ENCODE measurements around the gene TMEM82. TPM values are rescaled to one million over a fixed set of nuclear protein-coding genes. Genes with fewer than 3 reads are reported as not detected.

Gene TMEM82
- total and polyA plus RNA-seq, 4 experiments from 2014 or later, result not detected

DNA sequence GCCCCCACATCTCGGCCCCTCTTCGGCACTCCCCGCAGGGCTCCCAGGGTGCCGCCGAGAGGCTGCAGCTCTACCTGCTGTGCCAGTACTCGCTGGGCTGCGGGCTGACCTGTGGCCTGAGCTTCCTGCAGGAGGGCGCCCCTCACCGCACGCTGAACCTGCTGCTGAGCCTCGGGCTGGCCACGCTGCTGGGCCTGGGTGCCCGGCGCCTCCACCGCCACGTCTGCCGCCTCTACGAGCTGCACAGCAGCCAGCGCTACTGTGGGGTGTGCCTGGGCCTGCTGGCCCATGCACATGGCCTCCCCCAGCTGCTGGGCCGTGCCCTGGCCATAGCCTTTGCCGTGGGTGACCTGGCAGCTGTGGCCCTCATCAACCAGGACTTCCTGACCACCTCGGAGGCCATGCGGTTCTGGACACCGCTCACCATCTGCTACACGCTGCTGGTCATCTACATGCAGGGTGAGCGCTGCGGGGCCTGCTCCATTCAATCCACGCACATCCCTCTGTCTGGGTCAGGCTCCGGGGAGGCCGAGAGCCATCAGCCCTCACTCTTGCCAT, 1.9 kb downstream of the TMEM82 start:
- DNase-seq, result no peak
- Mint-ChIP-seq H3K4me1 (peaks cover 5 to 6% (median 6%) of the 10 kb centered on the region in 4 donors), H3K27me3 (no peaks in the 10 kb centered on the region), H3K27ac (no peak overlapping the region), H3K9me3 (no peaks in the 10 kb centered on the region), H3K4me3 (no peak overlapping the region), H3K36me3 (no peaks in the 10 kb centered on the region)
- ChIA-PET POLR2A (ENCODE audit: partially characterized antibody) (no interaction called here), CTCF (ENCODE audit: partially characterized antibody) (no interaction called here)
- intact Hi-C loops (cut with micrococcal nuclease), result no loop called here
- H3K4me3 ChIP-seq (ENCODE audit: low read length in 2 of 2), result no peak overlapping the region
- no peaks in the 10 kb centered on the region for H3K27me3 ChIP-seq (ENCODE audit: insufficient read depth, low read length)
- H3K36me3 ChIP-seq (ENCODE audit: insufficient read depth, low read length), result no peaks in the 10 kb centered on the region
- no peak overlapping the region for H3K27ac ChIP-seq (ENCODE audit: low read depth, low read length)
- peaks cover 7% of the 10 kb centered on the region for H3K4me1 ChIP-seq (ENCODE audit: insufficient read depth, low read length)
- H3K9me3 ChIP-seq (ENCODE audit: control insufficient read depth in 1 of 2, low read length in 2 of 2), result no peaks in the 10 kb centered on the region

- Histone ChIP-seq H3K4me1 (ENCODE audit: insufficient read depth, low read length) (no peaks in the 10 kb centered on the region), H3K9me3 (ENCODE audit: control insufficient read depth in 1 of 2, low read length in 2 of 2) (no peaks in the 10 kb centered on the region), H3K36me3 (ENCODE audit: insufficient read depth, low read length) (no peaks in the 10 kb centered on the region), H3K27ac (ENCODE audit: low read depth, low read length) (no peak overlapping the region), H3K4me3 (ENCODE audit: low read length in 2 of 2) (no peak overlapping the region), H3K27me3 (ENCODE audit: insufficient read depth, low read length) (no peaks in the 10 kb centered on the region)
- Mint-ChIP-seq H3K9me3 (no peaks in the 10 kb centered on the region), H3K27ac (no peak overlapping the region), H3K27me3 (no peaks in the 10 kb centered on the region), H3K36me3 (no peaks in the 10 kb centered on the region), H3K4me1 (no peaks in the 10 kb centered on the region), H3K4me3 (no peak overlapping the region)
- CTCF ChIA-PET (ENCODE audit: partially characterized antibody), result interaction anchor here (1.0 kb wide), 1 partner anchor 9 kb away, joined by 4 read pairs; no protein-coding TSS in a partner anchor
- intact Hi-C loops (cut with micrococcal nuclease), result no loop called here
- DNase-seq, result no peak
- POLR2A ChIA-PET (ENCODE audit: partially characterized antibody), result no interaction called here
These were observed 5.1 kb downstream of the TMEM82 start for GRCh38 chr1:15747378-15747777.

DNA sequence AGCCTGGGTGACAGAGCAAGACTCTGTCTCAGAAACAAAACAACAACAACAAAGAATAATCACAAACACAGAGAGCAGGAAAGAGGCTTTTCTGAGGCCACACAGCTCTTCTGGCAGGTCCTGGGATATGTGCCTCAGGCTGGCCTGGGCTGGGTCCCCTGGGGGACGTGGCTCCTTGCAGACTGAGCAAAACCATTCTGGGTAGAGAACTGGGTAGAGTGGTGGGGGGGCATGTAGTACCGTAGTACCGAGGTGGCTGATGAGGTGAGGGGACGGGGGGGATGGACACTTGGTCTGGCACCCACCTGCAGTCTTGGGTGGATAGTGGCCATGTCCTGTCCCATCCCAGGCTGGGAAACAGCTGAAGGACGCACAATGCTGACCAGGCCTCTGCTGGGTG, 6.0 kb downstream of the TMEM82 start:
- Histone ChIP-seq H3K27me3 (ENCODE audit: insufficient read depth, low read length) (no peaks in the 10 kb centered on the region), H3K36me3 (ENCODE audit: insufficient read depth, low read length) (no peaks in the 10 kb centered on the region), H3K4me1 (ENCODE audit: insufficient read depth, low read length) (no peaks in the 10 kb centered on the region), H3K9me3 (ENCODE audit: control insufficient read depth in 1 of 2, low read length in 2 of 2) (no peaks in the 10 kb centered on the region), H3K27ac (ENCODE audit: low read depth, low read length) (no peak overlapping the region), H3K4me3 (ENCODE audit: low read length in 2 of 2) (no peak overlapping the region)
- Mint-ChIP-seq H3K4me3 (no peak overlapping the region), H3K9me3 (no peaks in the 10 kb centered on the region), H3K4me1 (no peaks in the 10 kb centered on the region), H3K27ac (peak overlapping the region in 1 of 7 donors; percentile 12), H3K27me3 (peaks cover 0 to under 1% of the 10 kb centered on the region in 2 donors), H3K36me3 (no peaks in the 10 kb centered on the region)
- intact Hi-C loops (cut with micrococcal nuclease), result no loop called here
- CTCF ChIA-PET (ENCODE audit: partially characterized antibody), result no interaction called here
- POLR2A ChIA-PET (ENCODE audit: partially characterized antibody), result no interaction called here
- no peak for DNase-seq

GRCh38 chr1:15748690-15749398, 6.5 kb downstream of the TMEM82 start:
- Histone ChIP-seq H3K4me3 (ENCODE audit: low read length in 2 of 2) (no peak overlapping the region), H3K36me3 (ENCODE audit: insufficient read depth, low read length) (no peaks in the 10 kb centered on the region), H3K9me3 (ENCODE audit: control insufficient read depth in 1 of 2, low read length in 2 of 2) (no peaks in the 10 kb centered on the region), H3K27ac (ENCODE audit: low read depth, low read length) (no peak overlapping the region), H3K27me3 (ENCODE audit: insufficient read depth, low read length) (no peaks in the 10 kb centered on the region), H3K4me1 (ENCODE audit: insufficient read depth, low read length) (no peaks in the 10 kb centered on the region)
- ChIA-PET POLR2A (ENCODE audit: partially characterized antibody) (no interaction called here), CTCF (ENCODE audit: partially characterized antibody) (no interaction called here)
- H3K36me3 Mint-ChIP-seq, result no peaks in the 10 kb centered on the region
- no peaks in the 10 kb centered on the region for H3K4me1 Mint-ChIP-seq
- DNase-seq, result no peak
- H3K4me3 Mint-ChIP-seq, result no peak overlapping the region
- intact Hi-C loops (cut with micrococcal nuclease), result no loop called here
- peaks cover 0 to 4% of the 10 kb centered on the region in 2 donors for H3K27me3 Mint-ChIP-seq
- H3K27ac Mint-ChIP-seq, result no peak overlapping the region
- no peaks in the 10 kb centered on the region for H3K9me3 Mint-ChIP-seq

GRCh38 chr1:15749399-15750291, 7.3 kb downstream of the TMEM82 start:
- Histone ChIP-seq H3K36me3 (ENCODE audit: insufficient read depth, low read length) (no peaks in the 10 kb centered on the region), H3K4me3 (ENCODE audit: low read length in 2 of 2) (no peak overlapping the region), H3K4me1 (ENCODE audit: insufficient read depth, low read length) (no peaks in the 10 kb centered on the region), H3K27ac (ENCODE audit: low read depth, low read length) (no peak overlapping the region), H3K9me3 (ENCODE audit: control insufficient read depth in 1 of 2, low read length in 2 of 2) (no peaks in the 10 kb centered on the region), H3K27me3 (ENCODE audit: insufficient read depth, low read length) (no peaks in the 10 kb centered on the region)
- Mint-ChIP-seq H3K9me3 (no peaks in the 10 kb centered on the region), H3K27me3 (peaks cover 0 to 4% of the 10 kb centered on the region in 2 donors), H3K4me3 (no peak overlapping the region), H3K27ac (no peak overlapping the region), H3K36me3 (no peaks in the 10 kb centered on the region), H3K4me1 (no peaks in the 10 kb centered on the region)
- intact Hi-C loops (cut with micrococcal nuclease), result no loop called here
- ChIA-PET POLR2A (ENCODE audit: partially characterized antibody) (no interaction called here), CTCF (ENCODE audit: partially characterized antibody) (no interaction called here)
- no peak for DNase-seq

DNA sequence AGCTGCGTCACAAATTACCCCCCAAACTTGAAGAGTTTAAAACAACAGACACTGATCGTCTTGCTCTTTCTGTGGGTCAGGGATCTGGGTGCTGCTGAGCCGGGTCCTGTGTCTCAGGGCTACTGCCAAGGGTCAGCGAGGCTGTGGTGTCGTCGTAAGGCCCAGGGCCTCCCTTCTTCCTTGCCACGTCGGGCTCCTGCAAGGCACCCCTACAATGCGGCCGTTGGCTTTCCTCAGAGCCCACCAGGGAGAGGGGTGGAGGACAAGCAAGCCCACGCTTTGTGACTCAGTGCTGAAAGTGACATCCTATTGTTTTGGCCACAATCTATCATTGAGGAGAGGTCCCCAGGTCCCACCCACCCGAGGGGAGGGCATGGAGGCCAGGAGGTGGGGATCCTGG, 8.6 kb downstream of the TMEM82 start:
- no peaks in the 10 kb centered on the region for H3K9me3 ChIP-seq (ENCODE audit: control insufficient read depth in 1 of 2, low read length in 2 of 2)
- Mint-ChIP-seq H3K9me3 (peaks cover 0 to 2% (median 0%) of the 10 kb centered on the region in 8 donors), H3K4me1 (no peaks in the 10 kb centered on the region), H3K4me3 (no peak overlapping the region), H3K36me3 (no peaks in the 10 kb centered on the region), H3K27me3 (peaks cover 0 to 8% of the 10 kb centered on the region in 2 donors), H3K27ac (no peak overlapping the region)
- no peaks in the 10 kb centered on the region for H3K36me3 ChIP-seq (ENCODE audit: insufficient read depth, low read length)
- H3K4me1 ChIP-seq (ENCODE audit: insufficient read depth, low read length), result no peaks in the 10 kb centered on the region
- H3K4me3 ChIP-seq (ENCODE audit: low read length in 2 of 2), result no peak overlapping the region
- ChIA-PET CTCF (ENCODE audit: partially characterized antibody) (no interaction called here), POLR2A (ENCODE audit: partially characterized antibody) (no interaction called here)
- intact Hi-C loops (cut with micrococcal nuclease), result no loop called here
- DNase-seq, result no peak
- no peaks in the 10 kb centered on the region for H3K27me3 ChIP-seq (ENCODE audit: insufficient read depth, low read length)
- H3K27ac ChIP-seq (ENCODE audit: low read depth, low read length), result no peak overlapping the region

DNA sequence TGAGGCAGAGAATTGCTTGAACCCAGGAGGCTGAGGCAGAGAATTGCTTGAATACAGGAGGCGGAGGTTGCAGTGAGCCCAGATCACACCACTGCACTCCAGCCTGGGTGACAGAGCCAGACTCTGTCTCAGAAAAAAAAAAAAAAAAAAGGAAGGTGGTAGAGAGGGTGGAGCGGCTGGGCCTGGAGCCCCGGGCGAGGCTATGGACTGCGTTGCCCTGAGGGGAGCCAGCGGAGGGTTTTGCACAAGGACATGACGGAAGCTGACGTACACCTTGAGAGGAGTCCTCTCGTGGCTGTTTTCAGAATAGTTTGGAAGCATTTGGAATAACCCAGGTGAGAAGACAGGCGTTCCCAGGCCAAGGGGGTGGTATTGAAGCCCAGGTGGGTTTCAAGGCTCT, 9.4 kb downstream of the TMEM82 start:
- intact Hi-C loops (cut with micrococcal nuclease), result no loop called here
- POLR2A ChIA-PET (ENCODE audit: partially characterized antibody), result no interaction called here

More for the DNA sequence above, 9.4 kb downstream of the TMEM82 start:
- Mint-ChIP-seq H3K4me3 (no peak overlapping the region), H3K27me3 (peaks cover 3 to 14% of the 10 kb centered on the region in 2 donors), H3K27ac (no peak overlapping the region), H3K9me3 (peaks cover 0 to 2% (median 0%) of the 10 kb centered on the region in 8 donors), H3K36me3 (no peaks in the 10 kb centered on the region), H3K4me1 (peaks cover 4 to 8% (median 7%) of the 10 kb centered on the region in 4 donors)
- no peaks in the 10 kb centered on the region for H3K27me3 ChIP-seq (ENCODE audit: insufficient read depth, low read length)
- H3K9me3 ChIP-seq (ENCODE audit: control insufficient read depth in 1 of 2, low read length in 2 of 2), result no peaks in the 10 kb centered on the region
- CTCF ChIA-PET (ENCODE audit: partially characterized antibody), result no interaction called here
- no peaks in the 10 kb centered on the region for H3K36me3 ChIP-seq (ENCODE audit: insufficient read depth, low read length)
- peaks cover 8% of the 10 kb centered on the region for H3K4me1 ChIP-seq (ENCODE audit: insufficient read depth, low read length)
- no peak overlapping the region for H3K4me3 ChIP-seq (ENCODE audit: low read length in 2 of 2)
- no peak for DNase-seq
- no peak overlapping the region for H3K27ac ChIP-seq (ENCODE audit: low read depth, low read length)
